Hepatocyte (in vitro differentiated cells): ENCODE data around the gene SCAF4.

ENCODE experiments used
- EZH2 ChIP-seq: fragments of 200-600 bp; sonication (generic); IDR thresholded peaks from 2 replicates; pipeline ENCODE4 v1.6.1; 2016; ENCODE audit warnings: antibody characterized with exemption, mild to moderate bottlenecking, borderline replicate concordance
- EZH2phosphoT487 ChIP-seq: fragments of 200-600 bp; sonication (generic); IDR thresholded peaks from one replicate; pipeline ENCODE4 v1.6.1; 2018; ENCODE audit warnings: antibody characterized with exemption, mild to moderate bottlenecking, low read depth, moderate library complexity; ENCODE audit not compliant: unreplicated experiment, severe bottlenecking
- TF ChIP-seq, protein P1 (sequence below): fragments of 200-600 bp; sonication (generic); IDR thresholded peaks from 2 replicates; pipeline ENCODE4 v1.5.1; 2016; ENCODE audit warnings: antibody characterized with exemption, mild to moderate bottlenecking; ENCODE audit not compliant: poor library complexity

DNA sequence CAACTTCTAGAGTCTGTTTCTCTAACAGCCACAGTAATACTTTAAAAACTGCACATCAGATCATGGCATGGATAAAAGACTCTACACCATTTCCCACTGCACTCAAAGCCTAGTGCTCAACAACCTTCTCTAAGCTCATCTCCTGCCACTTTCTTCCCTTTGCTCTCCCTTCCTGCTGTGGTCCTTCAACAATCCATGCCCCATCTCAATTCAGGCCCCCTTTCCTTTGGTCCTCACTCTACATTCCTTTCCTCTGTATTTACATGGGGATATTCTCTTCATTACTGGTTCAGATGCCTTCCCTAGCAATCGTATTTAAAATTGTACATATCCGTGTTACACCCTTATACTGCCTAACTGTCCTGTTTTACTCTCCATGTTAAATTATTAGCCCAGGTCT is 53.4 kb downstream of the SCAF4 start:
- TF ChIP-seq, protein P1, sequence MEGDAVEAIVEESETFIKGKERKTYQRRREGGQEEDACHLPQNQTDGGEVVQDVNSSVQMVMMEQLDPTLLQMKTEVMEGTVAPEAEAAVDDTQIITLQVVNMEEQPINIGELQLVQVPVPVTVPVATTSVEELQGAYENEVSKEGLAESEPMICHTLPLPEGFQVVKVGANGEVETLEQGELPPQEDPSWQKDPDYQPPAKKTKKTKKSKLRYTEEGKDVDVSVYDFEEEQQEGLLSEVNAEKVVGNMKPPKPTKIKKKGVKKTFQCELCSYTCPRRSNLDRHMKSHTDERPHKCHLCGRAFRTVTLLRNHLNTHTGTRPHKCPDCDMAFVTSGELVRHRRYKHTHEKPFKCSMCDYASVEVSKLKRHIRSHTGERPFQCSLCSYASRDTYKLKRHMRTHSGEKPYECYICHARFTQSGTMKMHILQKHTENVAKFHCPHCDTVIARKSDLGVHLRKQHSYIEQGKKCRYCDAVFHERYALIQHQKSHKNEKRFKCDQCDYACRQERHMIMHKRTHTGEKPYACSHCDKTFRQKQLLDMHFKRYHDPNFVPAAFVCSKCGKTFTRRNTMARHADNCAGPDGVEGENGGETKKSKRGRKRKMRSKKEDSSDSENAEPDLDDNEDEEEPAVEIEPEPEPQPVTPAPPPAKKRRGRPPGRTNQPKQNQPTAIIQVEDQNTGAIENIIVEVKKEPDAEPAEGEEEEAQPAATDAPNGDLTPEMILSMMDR: no peak
- TF ChIP-seq EZH2 (no peak), EZH2phosphoT487 (no peak)
